H1 (cell line): ENCODE data around the gene EFR3B. TPM values are rescaled to one million over a fixed set of nuclear protein-coding genes. Genes with fewer than 3 reads are reported as not detected.

ENCODE experiments used
- CTCF ChIA-PET: fragments of 300-600 bp; sonication (Branson Sonifier 250); formaldehyde crosslinking; loops from one replicate; lab custom pipeline; 2021; ENCODE audit not compliant: partially characterized antibody; lab: Charles Lee
- POLR2A ChIA-PET: fragments of 300-600 bp; sonication (Branson Sonifier 250); formaldehyde crosslinking; loops from one replicate; lab custom pipeline; 2021; ENCODE audit warnings: inconsistent platforms; ENCODE audit not compliant: partially characterized antibody; lab: Charles Lee
- DNase-seq, 2 experiments: peaks; one replicate each; pipeline versions ENCODE4 v3.0.0 to v3.0.0-alpha.2; 2010 to 2022; ENCODE audit warnings: low spot score in 2 of 2, low read depth in 1 of 2, mixed read lengths in 1 of 2
- FAIRE-seq: peaks from 2 replicates; lab custom pipeline; 2011; peaks lifted over from hg19 to GRCh38; lab: Jason Lieb, UNC
- H2AFZ ChIP-seq: 2 replicates; pipeline ENCODE4 v1.8.1; 2012; ENCODE audit warnings: low read length, inconsistent platforms
- H2AK5ac ChIP-seq: 2 replicates; pipeline ENCODE4 v1.6.1; 2013; ENCODE audit warnings: low read depth, low read length
- H2BK120ac ChIP-seq: replicated peaks from 2 replicates; pipeline ENCODE3; 2013; ENCODE audit warnings: low read depth, low read length, inconsistent platforms
- H2BK12ac ChIP-seq: 2 replicates; pipeline ENCODE4 v1.6.1; 2013; ENCODE audit warnings: low read depth, low read length
- H2BK15ac ChIP-seq: 2 replicates; pipeline ENCODE4 v1.6.1; 2013; ENCODE audit warnings: low read length
- H2BK20ac ChIP-seq: 2 replicates; pipeline ENCODE4 v1.6.1; 2013; ENCODE audit warnings: low read length
- H2BK5ac ChIP-seq: 2 replicates; pipeline ENCODE4 v1.6.1; 2013; ENCODE audit warnings: low read depth, low read length
- H3K14ac ChIP-seq: 2 replicates; pipeline ENCODE4 v1.6.1; 2013; ENCODE audit warnings: inconsistent platforms; ENCODE audit not compliant: insufficient read length
- H3K18ac ChIP-seq: 2 replicates; pipeline ENCODE4 v1.6.1; 2013; ENCODE audit warnings: low read length; ENCODE audit errors: extremely low read depth
- H3K23ac ChIP-seq: 2 replicates; pipeline ENCODE4 v1.6.1; 2013; ENCODE audit warnings: inconsistent platforms; ENCODE audit not compliant: insufficient read length
- H3K23me2 ChIP-seq: 2 replicates; pipeline ENCODE4 v1.6.1; 2013; ENCODE audit warnings: low read depth, low read length
- H3K27ac ChIP-seq: 2 replicates; pipeline ENCODE4 v1.6.1; 2011; ENCODE audit warnings: low read depth, low read length, inconsistent platforms
- H3K27me3 ChIP-seq, 4 experiments: replicated peaks in 1 of 4; 1 replicate in 1 of 4; 2 replicates in 3 of 4; pipeline versions ENCODE4 v1.6.1 to v1.8.1; 2011 to 2013; ENCODE audit warnings: low read length in 3 of 4, mild to moderate bottlenecking in 3 of 4, inconsistent platforms in 2 of 4, mixed read lengths in 2 of 4, moderate library complexity in 1 of 4; ENCODE audit not compliant: control insufficient read depth in 3 of 4, insufficient read depth in 3 of 4; ENCODE audit errors: extremely low read depth in 1 of 4
- H3K36me3 ChIP-seq, 4 experiments: 2 replicates each; pipeline versions ENCODE4 v1.6.1 to v1.8.1; 2011 to 2013; ENCODE audit warnings: mild to moderate bottlenecking in 4 of 4, low read length in 3 of 4, moderate library complexity in 2 of 4, control low read depth in 1 of 4, inconsistent platforms in 1 of 4; ENCODE audit not compliant: insufficient read depth in 4 of 4, control insufficient read depth in 2 of 4
- H3K4ac ChIP-seq: replicated peaks from 2 replicates; pipeline ENCODE3; 2013; ENCODE audit warnings: low read length, low read depth, mixed read lengths, inconsistent platforms; ENCODE audit not compliant: insufficient read length
- H3K4me1 ChIP-seq, 4 experiments: replicated peaks in 1 of 4; 1 replicate in 1 of 4; 2 replicates in 3 of 4; pipeline versions ENCODE4 v1.6.1 to v1.8.1; 2011 to 2013; ENCODE audit warnings: low read length in 3 of 4, inconsistent platforms in 2 of 4, mixed read lengths in 1 of 4; ENCODE audit not compliant: insufficient read depth in 4 of 4, control insufficient read depth in 3 of 4
- H3K4me2 ChIP-seq, 2 experiments: 2 replicates each; pipeline versions ENCODE4 v1.6.1 to v1.8.1; 2011 to 2013; ENCODE audit warnings: low read depth in 2 of 2, low read length in 2 of 2, control low read depth in 1 of 2, inconsistent platforms in 1 of 2, mild to moderate bottlenecking in 1 of 2; ENCODE audit not compliant: insufficient read depth in 1 of 2
- H3K4me3 ChIP-seq, 4 experiments: fragments of 200-600, 300-600 bp in 1 of 4; sonication (generic), shearing (Covaris generic), sonication (Bioruptor Twin) in 1 of 4; 2 replicates each; pipeline versions ENCODE4 v1.5.1 to v1.8.1; 2011 to 2016; ENCODE audit warnings: low read length in 4 of 4, low read depth in 3 of 4, control low read depth in 2 of 4, inconsistent platforms in 2 of 4, mild to moderate bottlenecking in 2 of 4, mixed read lengths in 1 of 4, moderate library complexity in 1 of 4; ENCODE audit not compliant: insufficient read depth in 2 of 4; ENCODE audit errors: extremely low read depth in 1 of 4
- H3K56ac ChIP-seq: replicated peaks from 2 replicates; pipeline ENCODE3; 2013; ENCODE audit warnings: low read depth, mild to moderate bottlenecking, mixed read lengths, low read length, inconsistent platforms; ENCODE audit not compliant: insufficient read length
- H3K79me1 ChIP-seq: 2 replicates; pipeline ENCODE4 v1.6.1; 2013; ENCODE audit warnings: low read depth, low read length, control low read depth
- H3K79me2 ChIP-seq, 2 experiments: 2 replicates each; pipeline versions ENCODE4 v1.6.1 to v1.8.1; 2012 to 2013; ENCODE audit warnings: low read length in 2 of 2, mild to moderate bottlenecking in 2 of 2, inconsistent platforms in 1 of 2; ENCODE audit not compliant: insufficient read depth in 2 of 2, control insufficient read depth in 1 of 2
- H3K9ac ChIP-seq, 4 experiments: replicated peaks in 1 of 4; 1 replicate in 1 of 4; 2 replicates in 3 of 4; pipeline versions ENCODE4 v1.6.1 to v1.8.1; 2011 to 2013; ENCODE audit warnings: low read depth in 3 of 4, low read length in 3 of 4, control low read depth in 2 of 4, mild to moderate bottlenecking in 2 of 4, moderate library complexity in 2 of 4, inconsistent platforms in 1 of 4; ENCODE audit errors: extremely low read depth in 1 of 4
- H3K9me3 ChIP-seq, 2 experiments: 2 replicates each; pipeline versions ENCODE4 v1.6.1 to v1.8.1; 2012 to 2013; ENCODE audit warnings: mild to moderate bottlenecking in 2 of 2, moderate library complexity in 2 of 2, control low read depth in 1 of 2, inconsistent platforms in 1 of 2, low read depth in 1 of 2, low read length in 1 of 2, mixed read lengths in 1 of 2; ENCODE audit not compliant: insufficient read depth in 2 of 2
- H4K20me1 ChIP-seq, 2 experiments: replicated peaks in 1 of 2; 2 replicates each; pipeline versions ENCODE3 to v1.8.1; 2011 to 2013; ENCODE audit warnings: inconsistent platforms in 2 of 2, low read length in 2 of 2, mild to moderate bottlenecking in 1 of 2; ENCODE audit not compliant: insufficient read depth in 2 of 2, control insufficient read depth in 1 of 2
- H4K5ac ChIP-seq: 2 replicates; pipeline ENCODE4 v1.6.1; 2013; ENCODE audit warnings: low read length, low read depth, mixed read lengths, inconsistent platforms; ENCODE audit not compliant: insufficient read length
- H4K8ac ChIP-seq: 2 replicates; pipeline ENCODE4 v1.8.0; 2013; ENCODE audit warnings: mild to moderate bottlenecking, moderate library complexity, low read length, inconsistent platforms; ENCODE audit not compliant: insufficient read depth; ENCODE audit errors: extremely low read depth
- H4K91ac ChIP-seq: replicated peaks from 2 replicates; pipeline ENCODE3; 2013; ENCODE audit warnings: low read length, mixed read lengths, inconsistent platforms; ENCODE audit not compliant: insufficient read length
- BACH1 ChIP-seq: IDR thresholded peaks from 2 replicates; pipeline ENCODE4 v1.6.1; 2012; ENCODE audit warnings: low read length, improper control_type of control experiment
- CEBPB ChIP-seq: IDR thresholded peaks from 2 replicates; pipeline ENCODE4 v1.6.1; 2012; ENCODE audit warnings: low read depth, low read length
- CTCF ChIP-seq, 3 experiments: IDR thresholded peaks; 1 replicate in 2 of 3; 2 replicates in 1 of 3; pipeline versions ENCODE4 v1.5.1 to v1.6.1; 2011; ENCODE audit warnings: low read length in 3 of 3, mild to moderate bottlenecking in 3 of 3, inconsistent platforms in 2 of 3, low read depth in 1 of 3, moderate library complexity in 1 of 3; ENCODE audit not compliant: insufficient read depth in 1 of 3; ENCODE audit errors: control extremely low read depth in 1 of 3
- JUND ChIP-seq: IDR thresholded peaks from 2 replicates; pipeline ENCODE4 v1.6.1; 2011; ENCODE audit warnings: mild to moderate bottlenecking, improper control_type of control experiment, low read length
- NANOG ChIP-seq: IDR thresholded peaks from 2 replicates; pipeline ENCODE4 v1.6.1; 2011; ENCODE audit warnings: low read length, low read depth, mild to moderate bottlenecking, inconsistent platforms; ENCODE audit not compliant: insufficient read depth, poor library complexity, severe bottlenecking
- RFX5 ChIP-seq: IDR thresholded peaks from 2 replicates; pipeline ENCODE4 v1.6.1; 2011; ENCODE audit warnings: low read depth, low read length, improper control_type of control experiment, borderline replicate concordance
- SP2 ChIP-seq: IDR thresholded peaks from 2 replicates; pipeline ENCODE4 v1.6.1; 2012; ENCODE audit warnings: mild to moderate bottlenecking, low read length, inconsistent platforms
- WGBS, 2 experiments: shearing (Covaris generic) in 1 of 2; methylation state at CpG; one replicate each; pipeline versions ENCODE4 v1.1.6 to v1.1.7; 2013 to 2015; ENCODE audit warnings: low lambda C conversion rate in 2 of 2, mixed read lengths in 2 of 2, inconsistent platforms in 1 of 2, low coverage in 1 of 2, missing lambda C conversion rate in 1 of 2; ENCODE audit not compliant: insufficient replicate concordance in 2 of 2, insufficient coverage in 1 of 2, insufficient read length in 1 of 2; ENCODE audit errors: extremely low coverage in 1 of 2, missing lambda C conversion rate in 1 of 2; 5-methylcytosine and 5-hydroxymethylcytosine counted together
- polyA plus RNA-seq, 7 experiments: library from polyadenylated mRNA; depleted of rRNA in 3 of 7; stranded (reverse) in 5 of 7; unstranded in 2 of 7; fragments of >200 nt in 5 of 7; fragments of 200-250 nt in 2 of 7; gene quantifications; 1 replicate in 5 of 7; 2 replicates in 1 of 7; 4 replicates in 1 of 7; pipeline versions ENCODE4 v1.2.1 to v1.2.3, GENCODE V29; 2011 to 2013; ENCODE audit warnings: missing spikeins in 2 of 7, mixed read lengths in 2 of 7
- total RNA-seq: library from RNA; stranded (reverse); fragmentation: NEBNext Ultra II Directional; extraction: Animal tissue kit (Norgen Biotek cat#: 25700); gene quantifications from 2 replicates; pipeline ENCODE4 v1.2.1, GENCODE V29; 2021
- TF ChIP-seq, protein P1 (sequence below): IDR thresholded peaks from 2 replicates; pipeline ENCODE4 v1.6.1; 2012; ENCODE audit warnings: low read length, inconsistent platforms

The EFR3B gene
- total and polyA plus RNA-seq, 2 of the 8 experiments (the other 6 are each of a cell fraction or from before 2014, with no cell fraction given) = 3.4 to 9.6 TPM

DNA sequence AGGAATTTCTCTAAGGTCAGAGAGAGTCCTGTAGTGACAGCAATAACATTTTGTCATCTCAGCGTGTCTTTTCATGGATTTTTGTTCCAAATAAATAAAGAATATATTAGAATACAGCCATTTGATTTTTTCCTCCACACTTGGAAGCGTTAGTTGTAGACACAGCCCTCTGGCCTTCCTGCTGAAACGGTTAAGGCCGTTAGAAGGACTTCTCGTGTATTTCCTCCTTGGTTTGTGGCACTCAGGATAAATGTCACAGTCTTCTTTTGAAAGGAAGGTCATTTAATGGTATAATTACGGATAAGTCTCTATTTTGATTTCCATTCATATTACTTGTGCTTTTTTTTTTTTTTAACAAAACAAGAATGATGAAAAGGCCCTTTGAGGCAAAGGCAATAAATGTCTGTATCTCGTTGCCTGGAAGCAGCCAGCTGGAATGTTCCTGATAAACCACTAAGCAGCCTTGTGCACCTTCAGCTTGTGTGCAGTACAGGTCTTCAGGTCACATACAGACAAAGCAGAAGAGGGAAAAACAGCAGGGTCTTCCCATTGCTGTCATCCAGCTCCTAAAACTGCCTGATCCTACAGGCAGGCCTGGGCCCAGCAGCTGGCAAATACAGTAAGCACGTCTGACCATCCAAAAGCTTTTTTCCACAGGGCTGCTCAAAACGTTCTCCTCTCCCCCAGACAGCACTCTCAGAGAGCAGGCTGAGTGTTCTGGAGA is 14.4 kb downstream of the EFR3B start:
- no peak overlapping the region for H3K4me3 ChIP-seq
- peaks cover 0 to 4% of the 10 kb centered on the region in 2 experiments for H4K20me1 ChIP-seq
- H3K23ac ChIP-seq = no peak overlapping the region
- no peak overlapping the region for H3K4ac ChIP-seq
- no peaks in the 10 kb centered on the region for H3K4me1 ChIP-seq
- 85% methylated on average over 9 of the region's 9 CpGs; no CpG with 5 or more reads in 1 of the 2 experiments for WGBS, 2 experiments
- ChIA-PET CTCF (interaction anchor here (0.5 to 1.7 kb wide), 5 partner anchors 64 to 477 kb away, joined by 3 to 4 read pairs (median 3); no protein-coding TSS in a partner anchor), POLR2A (interaction anchor here (0.5 kb wide), 1 partner anchor 379 kb away, joined by 3 read pairs; no protein-coding TSS in a partner anchor)
- no peak overlapping the region for H3K27ac ChIP-seq
- TF ChIP-seq, protein P1, sequence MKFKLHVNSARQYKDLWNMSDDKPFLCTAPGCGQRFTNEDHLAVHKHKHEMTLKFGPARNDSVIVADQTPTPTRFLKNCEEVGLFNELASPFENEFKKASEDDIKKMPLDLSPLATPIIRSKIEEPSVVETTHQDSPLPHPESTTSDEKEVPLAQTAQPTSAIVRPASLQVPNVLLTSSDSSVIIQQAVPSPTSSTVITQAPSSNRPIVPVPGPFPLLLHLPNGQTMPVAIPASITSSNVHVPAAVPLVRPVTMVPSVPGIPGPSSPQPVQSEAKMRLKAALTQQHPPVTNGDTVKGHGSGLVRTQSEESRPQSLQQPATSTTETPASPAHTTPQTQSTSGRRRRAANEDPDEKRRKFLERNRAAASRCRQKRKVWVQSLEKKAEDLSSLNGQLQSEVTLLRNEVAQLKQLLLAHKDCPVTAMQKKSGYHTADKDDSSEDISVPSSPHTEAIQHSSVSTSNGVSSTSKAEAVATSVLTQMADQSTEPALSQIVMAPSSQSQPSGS = no peak
- no peak for TF ChIP-seq RFX5
- no peak for TF ChIP-seq NANOG
- TF ChIP-seq BACH1 = no peak
- no peak for TF ChIP-seq SP2
- no peak for TF ChIP-seq CTCF (IDR thresholded peaks at IDR 0.05; ENCODE audit: control extremely low read depth in 1 of 3, insufficient read depth in 1 of 3, low read depth in 1 of 3, low read length in 3 of 3)
- TF ChIP-seq JUND = no peak
- no peak for TF ChIP-seq CEBPB
- H3K79me1 ChIP-seq = no peaks in the 10 kb centered on the region
- H2BK15ac ChIP-seq = no peak overlapping the region
- H3K79me2 ChIP-seq = no peaks in the 10 kb centered on the region
- H4K8ac ChIP-seq = no peak overlapping the region
- no peak overlapping the region for H3K18ac ChIP-seq
- no peak overlapping the region for H3K14ac ChIP-seq
- no peaks in the 10 kb centered on the region for H3K9me3 ChIP-seq
- no peak overlapping the region for H2AFZ ChIP-seq
- no peak overlapping the region for H2AK5ac ChIP-seq
- H2BK20ac ChIP-seq = no peak overlapping the region
- H3K4me2 ChIP-seq = no peak overlapping the region
- H3K56ac ChIP-seq = no peak overlapping the region
- FAIRE-seq (no peak), DNase-seq (no peak)
- no peaks in the 10 kb centered on the region; a peak in 2 of 7 replicates for H3K27me3 ChIP-seq
- H3K23me2 ChIP-seq = no peaks in the 10 kb centered on the region
- H3K9ac ChIP-seq = no peak overlapping the region
- no peak overlapping the region for H2BK12ac ChIP-seq
- H2BK5ac ChIP-seq = no peak overlapping the region
- H4K5ac ChIP-seq = no peak overlapping the region
- H2BK120ac ChIP-seq = no peak overlapping the region
- no peak overlapping the region for H4K91ac ChIP-seq
- no peaks in the 10 kb centered on the region for H3K36me3 ChIP-seq
